ENCODE results near the gene WFIKKN2. TPM values are rescaled to one million over a fixed set of nuclear protein-coding genes. Genes with fewer than 3 reads are reported as not detected.

The WFIKKN2 gene
- total and polyA plus RNA-seq, 2 of the 8 experiments (the other 6 are each of a cell fraction or from before 2014, with no cell fraction given), result 0.07 to 0.30 TPM

DNA sequence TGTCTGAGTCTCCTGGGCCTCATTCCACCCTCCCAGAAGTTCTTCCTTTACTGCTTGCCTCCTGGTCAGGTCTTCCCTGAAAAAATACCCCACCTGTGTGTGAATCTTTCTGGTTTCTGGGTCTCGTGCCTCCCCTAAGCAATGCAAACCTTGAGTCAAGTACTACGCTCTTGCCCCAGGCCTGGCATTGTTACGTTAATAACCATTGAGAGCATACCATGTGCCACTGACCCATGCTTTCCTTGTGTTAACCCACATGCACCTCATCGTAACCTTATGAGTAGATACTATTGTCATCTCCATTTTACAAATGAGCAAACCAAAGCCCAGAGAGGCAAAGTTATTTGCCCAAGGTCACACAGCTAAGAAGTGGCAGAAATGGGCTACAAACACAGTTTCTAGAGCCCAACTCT, 56.2 kb downstream of the WFIKKN2 start (continued):
- TF ChIP-seq BRCA1 (IDR thresholded peaks at IDR 0.05; ENCODE audit: low read depth, low read length), result no peak
- TF ChIP-seq ATF3 (IDR thresholded peaks at IDR 0.05; ENCODE audit: insufficient read depth, low read depth, low read length), result no peak
- TF ChIP-seq ASH2L (IDR thresholded peaks at IDR 0.05; ENCODE audit: low read length), result peak; percentile 29
- TF ChIP-seq MAFK (IDR thresholded peaks at IDR 0.05; ENCODE audit: low read depth, low read length), result no peak
- TF ChIP-seq EGR1 (IDR thresholded peaks at IDR 0.05; ENCODE audit: borderline replicate concordance, low read depth, low read length), result no peak
- TF ChIP-seq CHD2 (IDR thresholded peaks at IDR 0.05; ENCODE audit: low read length), result no peak
- TF ChIP-seq CREB1 (IDR thresholded peaks at IDR 0.05), result no peak
- TF ChIP-seq, protein P1, sequence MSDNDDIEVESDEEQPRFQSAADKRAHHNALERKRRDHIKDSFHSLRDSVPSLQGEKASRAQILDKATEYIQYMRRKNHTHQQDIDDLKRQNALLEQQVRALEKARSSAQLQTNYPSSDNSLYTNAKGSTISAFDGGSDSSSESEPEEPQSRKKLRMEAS (IDR thresholded peaks at IDR 0.05), result peak; percentile 93
- TF ChIP-seq SRF (IDR thresholded peaks at IDR 0.05; ENCODE audit: low read depth, low read length), result no peak
- TF ChIP-seq, protein P2, sequence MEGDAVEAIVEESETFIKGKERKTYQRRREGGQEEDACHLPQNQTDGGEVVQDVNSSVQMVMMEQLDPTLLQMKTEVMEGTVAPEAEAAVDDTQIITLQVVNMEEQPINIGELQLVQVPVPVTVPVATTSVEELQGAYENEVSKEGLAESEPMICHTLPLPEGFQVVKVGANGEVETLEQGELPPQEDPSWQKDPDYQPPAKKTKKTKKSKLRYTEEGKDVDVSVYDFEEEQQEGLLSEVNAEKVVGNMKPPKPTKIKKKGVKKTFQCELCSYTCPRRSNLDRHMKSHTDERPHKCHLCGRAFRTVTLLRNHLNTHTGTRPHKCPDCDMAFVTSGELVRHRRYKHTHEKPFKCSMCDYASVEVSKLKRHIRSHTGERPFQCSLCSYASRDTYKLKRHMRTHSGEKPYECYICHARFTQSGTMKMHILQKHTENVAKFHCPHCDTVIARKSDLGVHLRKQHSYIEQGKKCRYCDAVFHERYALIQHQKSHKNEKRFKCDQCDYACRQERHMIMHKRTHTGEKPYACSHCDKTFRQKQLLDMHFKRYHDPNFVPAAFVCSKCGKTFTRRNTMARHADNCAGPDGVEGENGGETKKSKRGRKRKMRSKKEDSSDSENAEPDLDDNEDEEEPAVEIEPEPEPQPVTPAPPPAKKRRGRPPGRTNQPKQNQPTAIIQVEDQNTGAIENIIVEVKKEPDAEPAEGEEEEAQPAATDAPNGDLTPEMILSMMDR (IDR thresholded peaks at IDR 0.05; ENCODE audit: control extremely low read depth in 1 of 3, insufficient read depth in 1 of 3, low read depth in 1 of 3, low read length in 3 of 3), result no peak
- TF ChIP-seq TAF1 (IDR thresholded peaks at IDR 0.05; ENCODE audit: low read depth, low read length), result no peak
- no peak for TF ChIP-seq BACH1 (IDR thresholded peaks at IDR 0.05; ENCODE audit: low read length)
- no peak for TF ChIP-seq YY1 (IDR thresholded peaks at IDR 0.05; ENCODE audit: low read depth, low read length)
- TF ChIP-seq GTF2F1 (IDR thresholded peaks at IDR 0.05; ENCODE audit: borderline replicate concordance, low read depth, low read length), result no peak
- peak; percentile 69; the same call in 1 of the 2 replicates for TF ChIP-seq E2F6 (IDR thresholded peaks at IDR 0.05)

Measured in H1 (cell line).